Body of pancreas (tissue), 4 donors: ENCODE results near the gene FBXO10. TPM values are rescaled to one million over a fixed set of nuclear protein-coding genes. Genes with fewer than 3 reads are reported as not detected.

ENCODE experiments used
- ATAC-seq: fragments of 150-250 bp; one replicate; pipeline ENCODE4 v1.9.1; 2016
- DNase-seq, 4 donors: peaks; one replicate each; pipeline ENCODE4 v3.0.0-alpha.2; 2019
- H3K27ac ChIP-seq, 4 donors: fragments of 200-600 bp; sonication (generic); 1 replicate in 3 of 4; 2 replicates in 1 of 4; pipeline versions ENCODE4 v1.5.1 to v1.6.1; 2016 to 2019; ENCODE audit warnings: mild to moderate bottlenecking in 1 of 4, mixed read lengths in 1 of 4, moderate library complexity in 1 of 4
- H3K27me3 ChIP-seq, 2 donors: fragments of 200-600 bp; sonication (generic); one replicate each; pipeline ENCODE4 v1.6.0; 2016; ENCODE audit warnings: mild to moderate bottlenecking in 1 of 2
- H3K36me3 ChIP-seq, 2 donors: fragments of 200-600 bp; sonication (generic); replicated peaks in 1 of 2; 2 replicates each; pipeline ENCODE4 v1.5.1; 2016; ENCODE audit warnings: low read depth in 2 of 2; ENCODE audit not compliant: insufficient read depth in 1 of 2
- H3K4me1 ChIP-seq: fragments of 200-600 bp; sonication (generic); one replicate; pipeline ENCODE4 v1.6.0; 2016
- H3K4me3 ChIP-seq, 2 donors: fragments of 200-600 bp; sonication (generic); 1 replicate in 1 of 2; 2 replicates in 1 of 2; pipeline ENCODE4 v1.5.1; 2016 to 2019
- H3K9me3 ChIP-seq, 3 donors: fragments of 200-600 bp; sonication (generic); 1 replicate in 2 of 3; 2 replicates in 1 of 3; pipeline ENCODE4 v1.5.1; 2016
- CTCF ChIP-seq, 7 experiments: fragments of 450-650 bp in 4 of 7; fragments of 200-600 bp in 3 of 7; sonication (generic) in 3 of 7; IDR thresholded peaks; one replicate each; pipeline ENCODE4 v1.5.1; 2016 to 2019; ENCODE audit warnings: antibody characterized with exemption in 7 of 7
- POLR2A ChIP-seq, 3 donors: fragments of 450-650 bp; IDR thresholded peaks; one replicate each; pipeline ENCODE4 v1.6.1; 2016; ENCODE audit warnings: antibody characterized with exemption in 3 of 3, mild to moderate bottlenecking in 2 of 3
- WGBS, 2 donors: methylation state at CpG; one replicate each; pipeline ENCODE4 v1.1.5; 2017; 5-methylcytosine and 5-hydroxymethylcytosine counted together
- intact Hi-C: fragments of 100-400 bp; cut with DNase I; formaldehyde crosslinking; loops from one replicate; pipeline ENCODE4 v1.15.1; 2023
- total RNA-seq, 2 donors: library from RNA; depleted of rRNA; stranded (reverse); fragments of >200 nt; gene quantifications; one replicate each; pipeline ENCODE4 v1.1.0, GENCODE V29; 2016

The FBXO10 gene
- total RNA-seq, 2 donors from 2014 or later: 13.2 to 15.3 TPM

DNA sequence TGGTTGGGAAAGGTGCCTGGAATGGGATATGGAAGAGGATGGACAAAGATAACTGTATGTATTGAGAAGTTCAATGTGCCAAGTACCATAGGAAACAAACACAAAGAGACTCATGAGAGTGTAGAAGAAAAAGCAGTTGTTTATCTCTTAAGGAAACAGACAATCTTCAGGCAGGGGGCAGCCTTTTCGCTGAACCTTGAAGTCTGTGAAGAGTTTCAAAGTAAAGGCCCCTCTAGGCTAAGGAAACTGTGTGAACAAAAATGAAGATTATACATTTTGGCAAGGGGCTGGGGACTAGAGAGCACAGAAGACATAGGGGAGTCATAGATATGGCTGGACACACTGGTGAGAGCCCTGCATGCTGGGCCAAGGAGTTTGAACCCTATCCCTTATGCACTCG lies 47.1 kb upstream of the FBXO10 start:
- H3K36me3 ChIP-seq: no peaks in the 10 kb centered on the region
- no peaks in the 10 kb centered on the region for H3K9me3 ChIP-seq
- DNase-seq: no peak
- H3K27ac ChIP-seq: no peak overlapping the region
- no peaks in the 10 kb centered on the region for H3K4me1 ChIP-seq
- WGBS, 2 donors: 73 to 79% methylated on average over 2 of the region's 2 CpGs
- intact Hi-C loops: no loop called here
- ATAC-seq: no peak
- H3K4me3 ChIP-seq: no peak overlapping the region
- TF ChIP-seq CTCF (IDR thresholded peaks at IDR 0.05) (no peak), POLR2A (IDR thresholded peaks at IDR 0.05) (no peak)
- no peaks in the 10 kb centered on the region for H3K27me3 ChIP-seq

- no peaks in the 10 kb centered on the region for H3K36me3 ChIP-seq
- no peak overlapping the region for H3K27ac ChIP-seq
- WGBS, 2 donors: 79 to 88% methylated on average over 4 of the region's 4 CpGs
- TF ChIP-seq POLR2A (IDR thresholded peaks at IDR 0.05) (no peak), CTCF (IDR thresholded peaks at IDR 0.05) (no peak)
- DNase-seq (no peak), ATAC-seq (no peak)
- H3K4me1 ChIP-seq: no peaks in the 10 kb centered on the region
- no peaks in the 10 kb centered on the region for H3K27me3 ChIP-seq
- H3K9me3 ChIP-seq: no peaks in the 10 kb centered on the region
- no peak overlapping the region for H3K4me3 ChIP-seq
- intact Hi-C loops: no loop called here
These were observed 46.3 kb upstream of the FBXO10 start for GRCh38 chr9:37622462-37622861.

- no peak for ATAC-seq
- Histone ChIP-seq H3K4me1 (no peaks in the 10 kb centered on the region), H3K27ac (no peak overlapping the region), H3K9me3 (no peaks in the 10 kb centered on the region), H3K4me3 (no peak overlapping the region), H3K27me3 (no peaks in the 10 kb centered on the region), H3K36me3 (no peaks in the 10 kb centered on the region)
- intact Hi-C loops: no loop called here
- TF ChIP-seq CTCF (IDR thresholded peaks at IDR 0.05) (no peak), POLR2A (IDR thresholded peaks at IDR 0.05) (no peak)
- no peak for DNase-seq
- 62 to 77% methylated on average over 8 to 9 of the region's 9 CpGs for WGBS, 2 donors
These were observed 45.3 kb upstream of the FBXO10 start for GRCh38 chr9:37621273-37622121.

- Histone ChIP-seq H3K36me3 (no peaks in the 10 kb centered on the region), H3K27me3 (no peaks in the 10 kb centered on the region), H3K4me3 (no peak overlapping the region), H3K27ac (no peak overlapping the region), H3K4me1 (no peaks in the 10 kb centered on the region), H3K9me3 (no peaks in the 10 kb centered on the region)
- TF ChIP-seq POLR2A (IDR thresholded peaks at IDR 0.05): no peak
- TF ChIP-seq CTCF (IDR thresholded peaks at IDR 0.05): no peak
- intact Hi-C loops: no loop called here
- ATAC-seq (no peak), DNase-seq (no peak)
- 83 to 88% methylated on average over 1 of the region's 1 CpG for WGBS, 2 donors
These were observed 44.2 kb upstream of the FBXO10 start for GRCh38 chr9:37620396-37620795.

DNA sequence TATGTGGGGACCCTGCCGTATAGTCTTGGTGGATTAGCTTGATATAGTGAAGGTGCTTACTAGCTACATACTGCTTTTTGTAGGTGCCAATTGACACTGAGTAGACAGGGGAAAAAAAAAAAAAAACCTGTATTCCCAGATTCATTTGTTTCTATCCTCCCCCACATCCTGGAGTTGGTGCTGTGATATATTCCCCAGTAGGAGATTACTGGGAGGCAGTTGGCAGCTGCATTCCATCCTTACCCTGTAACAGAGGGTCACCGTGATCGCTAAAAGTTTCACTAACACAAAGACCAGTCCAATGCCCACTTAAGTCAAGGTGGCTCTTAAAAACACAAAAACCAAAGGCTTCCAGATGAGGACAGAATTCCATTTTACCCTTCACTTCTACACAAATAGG lies 43.6 kb upstream of the FBXO10 start:
- 90 to 94% methylated on average over 3 of the region's 3 CpGs for WGBS, 2 donors
- H3K4me1 ChIP-seq: no peaks in the 10 kb centered on the region
- TF ChIP-seq POLR2A (IDR thresholded peaks at IDR 0.05) (no peak), CTCF (IDR thresholded peaks at IDR 0.05) (no peak)
- ATAC-seq: no peak
- intact Hi-C loops: no loop called here
- no peak overlapping the region for H3K27ac ChIP-seq
- H3K9me3 ChIP-seq: no peaks in the 10 kb centered on the region
- H3K36me3 ChIP-seq: no peaks in the 10 kb centered on the region
- DNase-seq: no peak
- no peak overlapping the region for H3K4me3 ChIP-seq
- no peaks in the 10 kb centered on the region for H3K27me3 ChIP-seq
